Endothelial cell of umbilical vein (primary cell): Measurements from ENCODE around the gene ZFR2. TPM values are rescaled to one million over a fixed set of nuclear protein-coding genes. Genes with fewer than 3 reads are reported as not detected.

Source experiments
- BruUV-seq: library from RNA; stranded (reverse); fragments of 400-500 nt; replicated peaks from 2 replicates; lab custom pipeline; 2021; lab: Mats Ljungman, UMichigan
- CTCF ChIA-PET: fragments of 300-600, 350-600 bp; sonication (Branson Sonifier 250); formaldehyde crosslinking; loops from one replicate; lab custom pipeline; 2021; ENCODE audit warnings: antibody characterized with exemption, inconsistent platforms; lab: Charles Lee
- POLR2A ChIA-PET: fragments of 300-600, 350-600 bp; sonication (Branson Sonifier 250); formaldehyde crosslinking; loops from one replicate; lab custom pipeline; 2021; ENCODE audit warnings: antibody characterized with exemption, inconsistent platforms; lab: Charles Lee
- DNase-seq: peaks from one replicate; pipeline ENCODE4 v3.0.0-alpha.2; 2011; ENCODE audit warnings: low read depth, low spot score
- FAIRE-seq: peaks from 2 replicates; lab custom pipeline; 2011; peaks lifted over from hg19 to GRCh38; lab: Jason Lieb, UNC
- H2AFZ ChIP-seq: 2 replicates; pipeline ENCODE4 v1.6.0; 2012; ENCODE audit warnings: low read depth, low read length, control low read depth, inconsistent platforms
- H3K27ac ChIP-seq: 2 replicates; pipeline ENCODE4 v1.5.1; 2011; ENCODE audit warnings: low read depth, mild to moderate bottlenecking, control low read depth, low read length, moderate library complexity; ENCODE audit not compliant: insufficient read depth
- H3K27me3 ChIP-seq, 2 experiments: 2 replicates each; pipeline versions ENCODE4 v1.6.0 to v1.6.1; 2011; ENCODE audit warnings: low read length in 2 of 2, mixed read lengths in 1 of 2; ENCODE audit not compliant: control insufficient read depth in 2 of 2, insufficient read depth in 2 of 2
- H3K36me3 ChIP-seq, 2 experiments: 2 replicates in 1 of 2; 3 replicates in 1 of 2; pipeline ENCODE4 v1.5.1; 2011; ENCODE audit warnings: low read length in 2 of 2, mild to moderate bottlenecking in 1 of 2, moderate library complexity in 1 of 2; ENCODE audit not compliant: control insufficient read depth in 2 of 2, insufficient read depth in 2 of 2; ENCODE audit errors: extremely low read depth in 1 of 2
- H3K4me1 ChIP-seq: 3 replicates; pipeline ENCODE4 v1.5.1; 2011; ENCODE audit warnings: mild to moderate bottlenecking, low read length; ENCODE audit not compliant: control insufficient read depth, insufficient read depth; ENCODE audit errors: extremely low read depth
- H3K4me2 ChIP-seq: 2 replicates; pipeline ENCODE4 v1.6.1; 2011; ENCODE audit warnings: low read length, control low read depth, mixed read lengths; ENCODE audit not compliant: insufficient read depth
- H3K4me3 ChIP-seq, 3 experiments: fragments of 200-600 bp in 1 of 3; sonication (generic), shearing (Covaris generic) in 1 of 3; replicated peaks in 1 of 3; 2 replicates each; pipeline ENCODE4 v1.5.1; 2011 to 2016; ENCODE audit warnings: control low read depth in 3 of 3, low read length in 3 of 3, mild to moderate bottlenecking in 2 of 3, inconsistent platforms in 1 of 3, low read depth in 1 of 3, moderate library complexity in 1 of 3; ENCODE audit not compliant: insufficient read depth in 1 of 3
- H3K79me2 ChIP-seq: 2 replicates; pipeline ENCODE4 v1.6.0; 2012; ENCODE audit warnings: low read length, inconsistent platforms; ENCODE audit not compliant: control insufficient read depth, insufficient read depth
- H3K9ac ChIP-seq: replicated peaks from 2 replicates; pipeline ENCODE3; 2011; ENCODE audit warnings: low read length, control low read depth; ENCODE audit not compliant: insufficient read depth; ENCODE audit errors: extremely low read depth
- H3K9me1 ChIP-seq: replicated peaks from 3 replicates; pipeline ENCODE4 v1.6.0; 2011; ENCODE audit warnings: mild to moderate bottlenecking, low read length; ENCODE audit not compliant: control insufficient read depth, insufficient read depth; ENCODE audit errors: extremely low read depth
- H3K9me3 ChIP-seq: replicated peaks from 2 replicates; pipeline ENCODE4 v1.5.1; 2012; ENCODE audit warnings: low read length, inconsistent platforms; ENCODE audit not compliant: control insufficient read depth, insufficient read depth
- H4K20me1 ChIP-seq: replicated peaks from 2 replicates; pipeline ENCODE3; 2011; ENCODE audit warnings: mild to moderate bottlenecking, low read length; ENCODE audit not compliant: control insufficient read depth, insufficient read depth; ENCODE audit errors: extremely low read depth
- CTCF ChIP-seq, 2 donors: IDR thresholded peaks; 1 replicate in 1 of 2; 2 replicates in 1 of 2; pipeline ENCODE4 v1.5.1; 2011; ENCODE audit warnings: low read length in 2 of 2, mild to moderate bottlenecking in 2 of 2, moderate library complexity in 2 of 2, control low read depth in 1 of 2, inconsistent platforms in 1 of 2, low read depth in 1 of 2; ENCODE audit not compliant: insufficient read depth in 1 of 2; ENCODE audit errors: extremely low read depth in 1 of 2
- EZH2 ChIP-seq: IDR thresholded peaks from 2 replicates; pipeline ENCODE4 v1.6.1; 2012; ENCODE audit warnings: borderline replicate concordance, low read depth, mild to moderate bottlenecking, moderate library complexity, low read length, inconsistent platforms; ENCODE audit not compliant: severe bottlenecking
- FOS ChIP-seq: IDR thresholded peaks from 2 replicates; pipeline ENCODE4 v1.6.1; 2011; ENCODE audit warnings: mild to moderate bottlenecking, low read length, moderate library complexity, borderline replicate concordance; ENCODE audit not compliant: insufficient read depth
- GATA2 ChIP-seq: IDR thresholded peaks from 2 replicates; pipeline ENCODE4 v1.7.0; 2011; ENCODE audit warnings: low read depth, mild to moderate bottlenecking, moderate library complexity, mixed read lengths, low read length; ENCODE audit not compliant: insufficient read length, insufficient read depth
- JUN ChIP-seq: IDR thresholded peaks from 2 replicates; pipeline ENCODE4 v1.6.1; 2011; ENCODE audit warnings: borderline replicate concordance, low read depth; ENCODE audit not compliant: insufficient read length, insufficient read depth
- MAX ChIP-seq: IDR thresholded peaks from 2 replicates; pipeline ENCODE4 v1.6.1; 2011; ENCODE audit not compliant: insufficient read depth, insufficient read length
- MYC ChIP-seq: IDR thresholded peaks from one replicate; pipeline ENCODE4 v1.6.1; 2011; ENCODE audit warnings: mild to moderate bottlenecking, low read depth, low read length
- POLR2A ChIP-seq: IDR thresholded peaks from 2 replicates; pipeline ENCODE4 v1.6.1; 2012; ENCODE audit warnings: low read depth, mild to moderate bottlenecking, control low read depth, low read length
- POLR2AphosphoS5 ChIP-seq: IDR thresholded peaks from 2 replicates; pipeline ENCODE4 v1.6.1; 2012; ENCODE audit warnings: low read depth, mild to moderate bottlenecking, control low read depth, low read length, moderate library complexity; ENCODE audit not compliant: insufficient read depth
- dilution Hi-C: fragments of 300-500 bp; cut with MboI; formaldehyde crosslinking; loops from one replicate; pipeline ENCODE4 v1.15.0; 2019; ENCODE audit warnings: low sequenced_read_pairs; ENCODE audit not compliant: extremely low pct_ligation_motif_present
- intact Hi-C: fragments of 100-400 bp; cut with micrococcal nuclease; formaldehyde crosslinking; loops from one replicate; pipeline ENCODE4 v1.10.0; 2022
- polyA plus RNA-seq, 4 experiments: library from polyadenylated mRNA; depleted of rRNA in 3 of 4; stranded (reverse) in 3 of 4; unstranded in 1 of 4; fragments of >200 nt; gene quantifications; 2 replicates each; pipeline versions ENCODE4 v1.2.1 to v1.2.3, GENCODE V29; 2011 to 2012; ENCODE audit warnings: missing spikeins in 1 of 4
- total RNA-seq: library from RNA; stranded (reverse); gene quantifications from 2 replicates; pipeline ENCODE4 v1.2.3, GENCODE V29; 2021

The ZFR2 gene
- total and polyA plus RNA-seq, 2 donors (not counting 3 experiments of a cell fraction or from before 2014, with no cell fraction given): not detected

GRCh38 chr19:3807131-3807480 is 61.7 kb downstream of the ZFR2 start:
- Histone ChIP-seq H3K27me3 (peaks cover 2 to 3% of the 10 kb centered on the region in 2 experiments), H3K4me1 (no peaks in the 10 kb centered on the region), H3K79me2 (no peaks in the 10 kb centered on the region)

GRCh38 chr19:3805859-3806258 is 63.0 kb downstream of the ZFR2 start:
- CTCF ChIA-PET: no interaction called here

More at GRCh38 chr19:3807131-3807480, 61.7 kb downstream of the ZFR2 start:
- Histone ChIP-seq H3K36me3 (no peaks in the 10 kb centered on the region), H2AFZ (no peak overlapping the region), H3K4me2 (no peak overlapping the region), H3K9me1 (no peaks in the 10 kb centered on the region), H4K20me1 (no peaks in the 10 kb centered on the region), H3K27ac (no peak overlapping the region), H3K9me3 (no peaks in the 10 kb centered on the region), H3K4me3 (no peak overlapping the region), H3K9ac (no peak overlapping the region)
- CTCF ChIA-PET: no interaction called here
- no peak for TF ChIP-seq FOS
- no peak for TF ChIP-seq POLR2AphosphoS5
- POLR2A ChIA-PET: no interaction called here
- dilution Hi-C loops: no loop called here
- DNase-seq: no peak
- intact Hi-C loops: no loop called here
- no peak for FAIRE-seq
- BruUV-seq: no TSS peak

More at GRCh38 chr19:3805859-3806258, 63.0 kb downstream of the ZFR2 start:
- Histone ChIP-seq H3K4me2 (no peak overlapping the region), H3K4me3 (no peak overlapping the region), H3K79me2 (no peaks in the 10 kb centered on the region), H3K27me3 (peaks cover 14 to 15% of the 10 kb centered on the region in 2 experiments), H3K9ac (no peak overlapping the region), H3K9me3 (no peaks in the 10 kb centered on the region), H3K27ac (no peak overlapping the region), H3K4me1 (no peaks in the 10 kb centered on the region), H4K20me1 (no peaks in the 10 kb centered on the region), H2AFZ (no peak overlapping the region), H3K36me3 (no peaks in the 10 kb centered on the region), H3K9me1 (no peaks in the 10 kb centered on the region)
- no peak for DNase-seq
- no TSS peak for BruUV-seq
- POLR2A ChIA-PET: no interaction called here
- TF ChIP-seq FOS: no peak
- no peak for TF ChIP-seq CTCF (IDR thresholded peaks at IDR 0.05; ENCODE audit: extremely low read depth in 1 of 2, insufficient read depth in 1 of 2, low read depth in 1 of 2, low read length in 2 of 2)
- no peak for TF ChIP-seq GATA2
- no peak for TF ChIP-seq MAX
- no peak for TF ChIP-seq EZH2
- no peak for TF ChIP-seq JUN
- no peak for TF ChIP-seq MYC
- TF ChIP-seq POLR2AphosphoS5: no peak
- no peak for TF ChIP-seq POLR2A
- no peak for FAIRE-seq
- intact Hi-C loops: no loop called here
- dilution Hi-C loops: no loop called here
